Transverse colon (tissue), 4 donors: ENCODE results near the gene CAPN9.

ENCODE experiments used
- EP300 ChIP-seq: sonication (generic); formaldehyde crosslinking; IDR thresholded peaks from one replicate; pipeline ENCODE4 v1.6.1; 2017; ENCODE audit warnings: antibody characterized with exemption, low read depth
- POLR2A ChIP-seq: fragments of 450-650 bp; IDR thresholded peaks from one replicate; pipeline ENCODE4 v1.6.1; 2016; ENCODE audit warnings: antibody characterized with exemption, mild to moderate bottlenecking, moderate library complexity
- POLR2AphosphoS5 ChIP-seq, 3 donors: sonication (generic); formaldehyde crosslinking; IDR thresholded peaks; one replicate each; pipeline ENCODE4 v1.6.1; 2016; ENCODE audit warnings: antibody characterized with exemption in 3 of 3
- TF ChIP-seq, protein P1 (sequence below), 5 experiments: fragments of 200-600 bp in 3 of 5; fragments of 450-650 bp in 2 of 5; sonication (generic) in 3 of 5; IDR thresholded peaks; 1 replicate in 2 of 5; 2 replicates in 3 of 5; pipeline ENCODE4 v1.5.1; 2016 to 2017; ENCODE audit warnings: antibody characterized with exemption in 5 of 5, inconsistent platforms in 3 of 5, mild to moderate bottlenecking in 2 of 5, moderate library complexity in 1 of 5

DNA sequence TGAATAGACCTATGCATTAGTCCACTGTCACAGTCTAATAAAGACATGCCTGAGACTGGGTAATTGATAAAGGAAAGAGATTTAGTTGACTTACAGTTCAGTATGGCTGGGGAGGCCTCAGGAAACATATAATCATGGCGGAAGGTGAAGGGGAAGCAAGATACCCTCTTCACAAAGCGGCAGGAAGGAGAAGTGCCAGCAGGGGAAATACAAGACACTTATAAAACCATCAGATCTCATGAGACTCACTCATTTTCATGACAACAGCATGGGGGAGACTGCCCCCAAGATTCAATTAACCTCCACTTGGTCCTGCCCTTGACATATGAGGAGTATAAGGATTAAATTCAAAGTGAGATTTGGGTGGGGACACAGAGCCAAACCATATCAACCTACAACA lies 59.4 kb downstream of the CAPN9 start:
- TF ChIP-seq, protein P1, sequence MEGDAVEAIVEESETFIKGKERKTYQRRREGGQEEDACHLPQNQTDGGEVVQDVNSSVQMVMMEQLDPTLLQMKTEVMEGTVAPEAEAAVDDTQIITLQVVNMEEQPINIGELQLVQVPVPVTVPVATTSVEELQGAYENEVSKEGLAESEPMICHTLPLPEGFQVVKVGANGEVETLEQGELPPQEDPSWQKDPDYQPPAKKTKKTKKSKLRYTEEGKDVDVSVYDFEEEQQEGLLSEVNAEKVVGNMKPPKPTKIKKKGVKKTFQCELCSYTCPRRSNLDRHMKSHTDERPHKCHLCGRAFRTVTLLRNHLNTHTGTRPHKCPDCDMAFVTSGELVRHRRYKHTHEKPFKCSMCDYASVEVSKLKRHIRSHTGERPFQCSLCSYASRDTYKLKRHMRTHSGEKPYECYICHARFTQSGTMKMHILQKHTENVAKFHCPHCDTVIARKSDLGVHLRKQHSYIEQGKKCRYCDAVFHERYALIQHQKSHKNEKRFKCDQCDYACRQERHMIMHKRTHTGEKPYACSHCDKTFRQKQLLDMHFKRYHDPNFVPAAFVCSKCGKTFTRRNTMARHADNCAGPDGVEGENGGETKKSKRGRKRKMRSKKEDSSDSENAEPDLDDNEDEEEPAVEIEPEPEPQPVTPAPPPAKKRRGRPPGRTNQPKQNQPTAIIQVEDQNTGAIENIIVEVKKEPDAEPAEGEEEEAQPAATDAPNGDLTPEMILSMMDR (IDR thresholded peaks at IDR 0.05): no peak
- no peak for TF ChIP-seq POLR2A
- no peak for TF ChIP-seq EP300
- TF ChIP-seq POLR2AphosphoS5 (IDR thresholded peaks at IDR 0.05): no peak
